MM.1S (cell line): ENCODE results near the gene ZNF367.

Experiments used
- DNase-seq: peaks from one replicate; pipeline ENCODE4 v3.0.0-alpha.2; 2015
- H2AFZ ChIP-seq: fragments of 300-600 bp; sonication (generic); 2 replicates; pipeline ENCODE4 v1.6.0; 2016; ENCODE audit warnings: antibody characterized with exemption, low read length
- H3F3A ChIP-seq: fragments of 300-600 bp; sonication (generic); 2 replicates; pipeline ENCODE4 v1.6.1; 2016; ENCODE audit warnings: mild to moderate bottlenecking, antibody characterized with exemption, low read length, moderate library complexity, mixed read lengths; ENCODE audit not compliant: insufficient read depth
- H3K27ac ChIP-seq: fragments of 300-600 bp; sonication (generic); 2 replicates; pipeline ENCODE4 v1.5.1; 2016; ENCODE audit warnings: mild to moderate bottlenecking, low read length
- H3K27me3 ChIP-seq: fragments of 300-600 bp; sonication (generic); replicated peaks from 2 replicates; pipeline ENCODE4 v1.6.0; 2016; ENCODE audit warnings: low read length; ENCODE audit not compliant: insufficient read depth
- H3K36me3 ChIP-seq: fragments of 300-600 bp; sonication (generic); replicated peaks from 2 replicates; pipeline ENCODE4 v1.6.1; 2016; ENCODE audit warnings: mild to moderate bottlenecking, low read length, mixed read lengths; ENCODE audit not compliant: insufficient read depth
- H3K4me1 ChIP-seq: fragments of 300-600 bp; sonication (generic); 2 replicates; pipeline ENCODE4 v1.6.1; 2016; ENCODE audit warnings: low read length, mixed read lengths
- H3K4me2 ChIP-seq: fragments of 300-600 bp; sonication (generic); 2 replicates; pipeline ENCODE4 v1.6.0; 2016; ENCODE audit warnings: low read depth, low read length
- H3K4me3 ChIP-seq: fragments of 300-600 bp; sonication (generic); 2 replicates; pipeline ENCODE4 v1.5.1; 2016; ENCODE audit warnings: low read length, mixed read lengths
- H3K79me2 ChIP-seq: fragments of 300-600 bp; sonication (generic); 2 replicates; pipeline ENCODE4 v1.6.1; 2016; ENCODE audit warnings: mixed run types, low read length, mixed read lengths
- H3K9ac ChIP-seq: fragments of 300-600 bp; sonication (generic); 2 replicates; pipeline ENCODE4 v1.6.1; 2016; ENCODE audit warnings: low read length, mixed read lengths
- H3K9me2 ChIP-seq: fragments of 300-600 bp; sonication (generic); replicated peaks from 2 replicates; pipeline ENCODE4 v1.6.1; 2016; ENCODE audit warnings: mild to moderate bottlenecking, low read length, mixed read lengths; ENCODE audit not compliant: insufficient read depth
- H3K9me3 ChIP-seq: fragments of 300-600 bp; sonication (generic); replicated peaks from 2 replicates; pipeline ENCODE4 v1.6.1; 2016; ENCODE audit warnings: mild to moderate bottlenecking, low read length, mixed read lengths; ENCODE audit not compliant: insufficient read depth
- H4K20me1 ChIP-seq: fragments of 300-600 bp; sonication (generic); 2 replicates; pipeline ENCODE4 v1.6.1; 2016; ENCODE audit warnings: mild to moderate bottlenecking, low read length, moderate library complexity, mixed read lengths; ENCODE audit not compliant: insufficient read depth
- CTCF ChIP-seq: fragments of 300-600 bp; sonication (generic); IDR thresholded peaks from 2 replicates; pipeline ENCODE4 v1.5.1; 2016; ENCODE audit warnings: antibody characterized with exemption, low read length, mixed read lengths
- EZH2 ChIP-seq: fragments of 300-600 bp; sonication (generic); optimal IDR thresholded peaks from 2 replicates; pipeline ENCODE3; 2017; ENCODE audit warnings: low read depth, mild to moderate bottlenecking, antibody characterized with exemption, low read length, mixed read lengths
- EZH2phosphoT487 ChIP-seq: fragments of 300-600 bp; sonication (generic); IDR thresholded peaks from 2 replicates; pipeline ENCODE4 v1.6.1; 2018; ENCODE audit warnings: antibody characterized with exemption, low read length

ZNF367 gene

DNA sequence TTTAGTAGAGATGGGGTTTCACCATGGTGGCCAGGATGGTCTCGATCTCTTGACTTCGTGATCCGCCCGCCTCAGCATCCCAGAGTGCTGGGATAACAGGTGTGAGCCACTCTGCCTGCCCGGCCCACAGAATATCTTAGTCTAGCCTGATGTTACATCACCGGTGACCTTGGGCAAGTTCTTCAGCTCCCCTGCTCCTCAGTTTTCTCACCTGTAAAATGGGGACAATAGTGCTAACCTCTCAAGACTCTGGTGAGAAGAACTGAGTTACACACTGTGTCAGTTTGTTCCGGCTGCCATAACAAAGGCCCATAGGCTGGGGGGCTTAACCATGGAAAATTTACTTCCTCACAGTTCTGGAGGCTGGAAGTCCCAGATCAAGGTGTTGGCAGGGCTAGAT lies 19.3 kb upstream of the ZNF367 start:
- H4K20me1 ChIP-seq = no peaks in the 10 kb centered on the region
- H3K4me1 ChIP-seq = no peaks in the 10 kb centered on the region
- H3K27me3 ChIP-seq = no peaks in the 10 kb centered on the region
- no peaks in the 10 kb centered on the region for H3K36me3 ChIP-seq
- no peaks in the 10 kb centered on the region for H3F3A ChIP-seq
- TF ChIP-seq EZH2 = no peak
- TF ChIP-seq EZH2phosphoT487 = no peak
- TF ChIP-seq CTCF = no peak
- no peak for DNase-seq
- H3K9me3 ChIP-seq = no peaks in the 10 kb centered on the region
- H3K9ac ChIP-seq = no peak overlapping the region
- H2AFZ ChIP-seq = no peak overlapping the region
- H3K4me3 ChIP-seq = no peak overlapping the region
- no peaks in the 10 kb centered on the region for H3K9me2 ChIP-seq
- H3K79me2 ChIP-seq = no peaks in the 10 kb centered on the region
- no peak overlapping the region for H3K27ac ChIP-seq
- no peak overlapping the region for H3K4me2 ChIP-seq

DNA sequence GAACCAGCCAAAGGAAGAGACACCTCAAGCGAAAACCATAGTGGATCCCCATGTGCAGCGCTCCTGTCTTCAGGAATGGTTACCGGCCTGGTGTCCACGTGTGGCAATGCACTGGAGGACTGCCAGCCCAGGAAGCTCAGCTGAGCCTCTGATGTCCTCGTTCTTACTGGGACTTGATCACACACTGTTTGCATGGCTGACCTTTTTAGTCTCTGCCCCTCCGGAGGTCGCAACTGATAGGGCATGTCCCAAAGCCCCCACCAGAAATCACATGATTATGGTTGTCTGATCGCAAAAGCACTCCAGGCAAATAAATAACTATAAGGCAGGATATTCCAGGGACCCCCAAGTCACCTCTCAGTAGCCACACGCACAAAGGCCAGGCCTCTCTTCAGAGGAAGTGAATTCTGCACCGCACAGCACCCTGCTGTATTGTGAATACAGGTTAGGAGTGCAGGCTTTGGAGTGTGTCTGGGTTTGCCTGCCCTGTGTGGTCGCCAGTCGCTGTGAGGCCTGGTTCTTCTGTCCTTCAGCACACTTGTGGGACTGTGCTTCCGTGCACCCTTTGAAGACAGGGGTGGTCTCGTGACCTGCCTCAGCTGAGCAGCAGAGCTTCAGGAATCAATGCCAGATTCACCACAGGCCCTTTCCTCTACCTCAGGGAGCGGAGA lies 18.4 kb upstream of the ZNF367 start:
- no peaks in the 10 kb centered on the region for H3K27me3 ChIP-seq
- no peaks in the 10 kb centered on the region for H3K4me1 ChIP-seq
- H3K9me2 ChIP-seq = no peaks in the 10 kb centered on the region
- H3K27ac ChIP-seq = no peak overlapping the region
- H3K79me2 ChIP-seq = no peaks in the 10 kb centered on the region
- H2AFZ ChIP-seq = no peak overlapping the region
- H3K4me2 ChIP-seq = no peak overlapping the region
- no peaks in the 10 kb centered on the region for H3F3A ChIP-seq
- H4K20me1 ChIP-seq = no peaks in the 10 kb centered on the region
- H3K4me3 ChIP-seq = no peak overlapping the region
- no peak for DNase-seq
- H3K9me3 ChIP-seq = no peaks in the 10 kb centered on the region
- H3K9ac ChIP-seq = no peak overlapping the region
- H3K36me3 ChIP-seq = no peaks in the 10 kb centered on the region
- TF ChIP-seq CTCF (no peak), EZH2 (no peak), EZH2phosphoT487 (no peak)

DNA sequence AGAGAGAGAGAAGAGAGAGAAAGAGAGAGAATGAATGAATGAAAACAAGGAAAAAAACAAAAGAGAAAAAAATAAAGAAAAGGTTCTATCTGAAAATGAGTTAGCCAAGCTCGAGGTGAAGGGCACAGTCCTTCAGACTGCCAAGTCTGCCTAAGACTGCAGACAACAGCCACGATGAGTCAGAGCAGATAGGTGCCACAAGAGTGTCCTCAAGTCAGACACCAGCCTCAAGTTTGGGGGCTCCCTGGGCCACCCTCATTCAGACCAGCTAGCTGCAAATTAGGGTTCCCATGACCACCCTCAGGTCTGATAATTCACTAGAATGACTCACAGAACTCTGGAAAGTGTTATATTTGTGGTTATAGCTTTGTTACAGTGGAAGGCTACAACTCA lies 17.9 kb upstream of the ZNF367 start:
- no peaks in the 10 kb centered on the region for H4K20me1 ChIP-seq
- no peak for DNase-seq
- H3K4me1 ChIP-seq = no peaks in the 10 kb centered on the region
- H3K9me2 ChIP-seq = no peaks in the 10 kb centered on the region
- H3K36me3 ChIP-seq = no peaks in the 10 kb centered on the region
- no peak for TF ChIP-seq EZH2phosphoT487
- TF ChIP-seq EZH2 = no peak
- TF ChIP-seq CTCF = no peak
- H3K4me3 ChIP-seq = no peak overlapping the region
- no peak overlapping the region for H2AFZ ChIP-seq
- no peaks in the 10 kb centered on the region for H3K9me3 ChIP-seq
- no peak overlapping the region for H3K4me2 ChIP-seq
- no peaks in the 10 kb centered on the region for H3K27me3 ChIP-seq
- no peaks in the 10 kb centered on the region for H3F3A ChIP-seq
- no peaks in the 10 kb centered on the region for H3K79me2 ChIP-seq
- no peak overlapping the region for H3K27ac ChIP-seq
- no peak overlapping the region for H3K9ac ChIP-seq
